Esophagus muscularis mucosa (tissue), 4 donors: ENCODE measurements around the gene LGALS7B. TPM values are rescaled to one million over a fixed set of nuclear protein-coding genes. Genes with fewer than 3 reads are reported as not detected.

ENCODE experiments used
- DNase-seq: peaks from one replicate; pipeline ENCODE4 v3.0.0-alpha.2; 2017; ENCODE audit errors: extremely low spot score
- H3K27ac ChIP-seq, 4 donors: fragments of 200-600 bp; sonication (generic); replicated peaks in 1 of 4; 1 replicate in 3 of 4; 2 replicates in 1 of 4; pipeline ENCODE4 v1.5.1; 2016 to 2019; ENCODE audit warnings: mild to moderate bottlenecking in 1 of 4
- H3K27me3 ChIP-seq, 4 donors: fragments of 200-600 bp; sonication (generic); one replicate each; pipeline versions ENCODE4 v1.5.1 to v1.6.0; 2016 to 2019
- H3K36me3 ChIP-seq, 4 donors: fragments of 200-600 bp; sonication (generic); one replicate each; pipeline ENCODE4 v1.5.1; 2016 to 2019
- H3K4me1 ChIP-seq, 4 donors: fragments of 200-600 bp; sonication (generic); one replicate each; pipeline ENCODE4 v1.5.1; 2016 to 2019
- H3K4me3 ChIP-seq, 4 donors: fragments of 200-600 bp; sonication (generic); 1 replicate in 2 of 4; 2 replicates in 2 of 4; pipeline ENCODE4 v1.5.1; 2016 to 2019; ENCODE audit warnings: mild to moderate bottlenecking in 4 of 4, moderate library complexity in 1 of 4
- H3K9me3 ChIP-seq, 4 donors: fragments of 200-600 bp; sonication (generic); 1 replicate in 3 of 4; 2 replicates in 1 of 4; pipeline ENCODE4 v1.5.1; 2016 to 2019
- CTCF ChIP-seq, 3 experiments: fragments of 200-600 bp in 2 of 3; fragments of 450-650 bp in 1 of 3; sonication (generic) in 2 of 3; IDR thresholded peaks; one replicate each; pipeline ENCODE4 v1.5.1; 2017 to 2019; ENCODE audit warnings: antibody characterized with exemption in 3 of 3, mild to moderate bottlenecking in 2 of 3, moderate library complexity in 1 of 3
- EP300 ChIP-seq: sonication (generic); formaldehyde crosslinking; IDR thresholded peaks from one replicate; pipeline ENCODE4 v1.6.1; 2017; ENCODE audit warnings: antibody characterized with exemption
- POLR2A ChIP-seq: fragments of 450-650 bp; IDR thresholded peaks from one replicate; pipeline ENCODE4 v1.6.1; 2017; ENCODE audit warnings: antibody characterized with exemption, moderate library complexity, mild to moderate bottlenecking, low read depth
- POLR2AphosphoS5 ChIP-seq, 2 donors: sonication (generic); formaldehyde crosslinking; IDR thresholded peaks; one replicate each; pipeline ENCODE4 v1.6.1; 2017; ENCODE audit warnings: antibody characterized with exemption in 2 of 2
- WGBS: methylation state at CpG from one replicate; pipeline ENCODE4 v1.1.5; 2018; 5-methylcytosine and 5-hydroxymethylcytosine counted together
- intact Hi-C: fragments of 100-400 bp; cut with DNase I; formaldehyde crosslinking; loops from one replicate; pipeline ENCODE4 v1.15.1; 2023
- total RNA-seq, 4 donors: library from RNA; depleted of rRNA; stranded (reverse); fragments of >200 nt; gene quantifications; one replicate each; pipeline versions ENCODE4 v1.1.0 to v1.2.1, GENCODE V29; 2016

Gene LGALS7B
- total RNA-seq, result not detected

DNA sequence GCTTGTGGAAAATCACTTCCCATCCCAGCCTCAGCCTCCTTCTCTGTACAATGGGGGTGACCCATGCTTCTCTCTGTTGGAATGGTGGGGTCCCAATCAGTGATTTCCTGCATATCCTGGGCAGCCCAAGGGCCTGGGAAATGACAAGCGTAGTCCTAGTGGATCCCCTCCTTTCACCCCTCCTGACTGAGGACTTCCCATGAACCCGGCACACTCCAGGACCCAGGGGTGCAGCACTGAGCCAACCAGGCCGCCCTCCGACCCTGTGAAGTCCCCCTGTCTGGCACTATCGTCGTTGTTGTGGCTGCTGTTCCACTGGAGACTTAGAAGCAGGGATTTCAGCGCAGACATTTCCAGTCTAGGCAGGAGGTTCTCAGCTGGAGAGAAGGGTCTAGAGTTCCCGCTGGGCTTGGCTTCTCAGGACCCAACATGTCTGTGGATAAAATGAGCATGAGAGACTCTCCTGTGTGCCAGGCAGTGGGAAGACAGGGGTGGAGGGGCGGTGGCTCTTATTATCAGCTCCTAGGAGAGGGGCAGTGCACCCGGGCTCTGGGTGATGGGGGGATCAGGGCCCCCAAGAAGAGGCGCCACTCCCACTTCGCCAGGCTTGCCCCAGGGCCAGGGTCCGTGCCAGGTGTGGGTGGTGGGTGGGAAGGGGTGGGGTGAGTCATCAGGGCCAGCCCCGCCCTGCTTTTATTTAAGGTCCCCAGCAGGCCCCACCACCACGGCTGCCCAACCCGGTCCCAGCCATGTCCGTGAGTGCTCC is at the start of gene LGALS7B:
Gene LGALS7B (plus strand): TSS at position 723 of the 766 bp plus-strand sequence. CDS start 27 bp downstream, at position 750.
- TF ChIP-seq CTCF (IDR thresholded peaks at IDR 0.05), result no peak
- TF ChIP-seq EP300, result no peak
- TF ChIP-seq POLR2AphosphoS5 (IDR thresholded peaks at IDR 0.05), result no peak
- no peak for TF ChIP-seq POLR2A
- Histone ChIP-seq H3K9me3 (no peaks in the 10 kb centered on the region), H3K27me3 (no peaks in the 10 kb centered on the region), H3K4me3 (no peak within 1 kb of the TSS), H3K4me1 (peaks cover 5 to 9% (median 6%) of the 10 kb centered on the region in 4 donors), H3K27ac (no peak within 1 kb of the TSS), H3K36me3 (no peaks in the 10 kb centered on the region)
- intact Hi-C loops, result no loop called here
- no peak for DNase-seq
- 78% methylated on average over 7 of the region's 17 CpGs for WGBS

- no peaks in the 10 kb centered on the region for H3K27me3 ChIP-seq
- DNase-seq, result no peak
- H3K36me3 ChIP-seq, result no peaks in the 10 kb centered on the region
- H3K27ac ChIP-seq, result no peak overlapping the region
- intact Hi-C loops, result no loop called here
- H3K4me1 ChIP-seq, result peaks cover 10 to 25% (median 18%) of the 10 kb centered on the region in 4 donors
- WGBS, result 77% methylated on average over 15 of the region's 16 CpGs
- TF ChIP-seq EP300 (no peak), CTCF (IDR thresholded peaks at IDR 0.05) (no peak)
- no peak overlapping the region for H3K4me3 ChIP-seq
- H3K9me3 ChIP-seq, result no peaks in the 10 kb centered on the region
Measured at GRCh38 chr19:38739440-38740256, 49.4 kb upstream of the LGALS7B start.

DNA sequence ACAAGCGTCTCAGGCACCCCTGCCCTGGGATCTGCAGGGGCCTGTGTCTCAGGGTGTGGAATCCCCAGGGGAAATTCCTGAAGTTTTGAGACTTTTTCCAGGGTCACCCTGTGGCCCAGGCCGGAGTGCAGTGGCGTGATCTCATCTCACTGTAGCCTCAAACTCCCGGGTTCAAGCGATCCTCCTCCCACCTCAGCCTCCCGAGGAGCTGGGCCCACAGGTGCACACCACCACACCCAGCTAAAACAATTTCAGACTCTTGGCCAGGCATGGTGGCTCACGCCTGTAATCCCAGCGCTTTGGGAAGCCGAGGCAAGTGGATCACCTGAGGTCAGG is 48.8 kb upstream of the LGALS7B start:
- 93% methylated on average over 8 of the region's 9 CpGs for WGBS
- TF ChIP-seq POLR2AphosphoS5 (IDR thresholded peaks at IDR 0.05) (no peak), CTCF (IDR thresholded peaks at IDR 0.05) (no peak), POLR2A (no peak), EP300 (no peak)
- H3K4me3 ChIP-seq, result no peak overlapping the region
- no peaks in the 10 kb centered on the region for H3K27me3 ChIP-seq
- no peaks in the 10 kb centered on the region for H3K9me3 ChIP-seq
- H3K36me3 ChIP-seq, result no peaks in the 10 kb centered on the region
- H3K4me1 ChIP-seq, result peaks cover 8 to 19% (median 16%) of the 10 kb centered on the region in 4 donors
- no peak for DNase-seq
- no peak overlapping the region for H3K27ac ChIP-seq
- intact Hi-C loops, result no loop called here

- no peak overlapping the region for H3K4me3 ChIP-seq
- no peak for TF ChIP-seq EP300
- TF ChIP-seq POLR2A, result no peak
- TF ChIP-seq POLR2AphosphoS5 (IDR thresholded peaks at IDR 0.05), result no peak
- no peak for TF ChIP-seq CTCF (IDR thresholded peaks at IDR 0.05)
- no peaks in the 10 kb centered on the region for H3K27me3 ChIP-seq
- DNase-seq, result no peak
- intact Hi-C loops, result no loop called here
- H3K27ac ChIP-seq, result no peak overlapping the region
- H3K4me1 ChIP-seq, result peaks cover 7 to 16% (median 14%) of the 10 kb centered on the region in 4 donors
- H3K9me3 ChIP-seq, result no peaks in the 10 kb centered on the region
- no peaks in the 10 kb centered on the region for H3K36me3 ChIP-seq
- 100% methylated on average over 2 of the region's 2 CpGs for WGBS
Measured at GRCh38 chr19:38740932-38741331, 48.1 kb upstream of the LGALS7B start.
